Measurements from ENCODE around the gene PITPNB.

The PITPNB gene

GRCh38 chr22:27875951-27876350, 43.1 kb downstream of the PITPNB start:
- Histone ChIP-seq H3K9ac (ENCODE audit: low read depth, low read length) (no peak overlapping the region), H3K4me1 (ENCODE audit: insufficient read depth, low read length) (no peaks in the 10 kb centered on the region), H3K27me3 (ENCODE audit: insufficient read depth, low read length, poor library complexity) (no peaks in the 10 kb centered on the region), H4K20me1 (ENCODE audit: insufficient read depth, low read length) (peaks cover 34% of the 10 kb centered on the region; the same call in 1 of the 2 replicates), H3K4me3 (ENCODE audit: low read depth in 1 of 2, low read length in 2 of 2) (no peak overlapping the region), H2AFZ (ENCODE audit: low read depth, low read length) (no peak overlapping the region), H3K36me3 (ENCODE audit: insufficient read depth, low read length) (peaks cover 70% of the 10 kb centered on the region), H3K27ac (ENCODE audit: low read length) (no peak overlapping the region), H3K79me2 (ENCODE audit: insufficient read depth, low read length) (peaks cover 69% of the 10 kb centered on the region), H3K9me3 (ENCODE audit: insufficient read depth, low read length, severe bottlenecking) (no peaks in the 10 kb centered on the region), H3K4me2 (ENCODE audit: insufficient read depth, low read length) (no peak overlapping the region)
- ATAC-seq (ENCODE audit: insufficient read depth, low read depth): no peak; the same call in 2 of the 3 replicates
- no peak for TF ChIP-seq EZH2 (IDR thresholded peaks at IDR 0.05; ENCODE audit: borderline replicate concordance, low read depth, low read length, severe bottlenecking)
- TF ChIP-seq, protein P1, sequence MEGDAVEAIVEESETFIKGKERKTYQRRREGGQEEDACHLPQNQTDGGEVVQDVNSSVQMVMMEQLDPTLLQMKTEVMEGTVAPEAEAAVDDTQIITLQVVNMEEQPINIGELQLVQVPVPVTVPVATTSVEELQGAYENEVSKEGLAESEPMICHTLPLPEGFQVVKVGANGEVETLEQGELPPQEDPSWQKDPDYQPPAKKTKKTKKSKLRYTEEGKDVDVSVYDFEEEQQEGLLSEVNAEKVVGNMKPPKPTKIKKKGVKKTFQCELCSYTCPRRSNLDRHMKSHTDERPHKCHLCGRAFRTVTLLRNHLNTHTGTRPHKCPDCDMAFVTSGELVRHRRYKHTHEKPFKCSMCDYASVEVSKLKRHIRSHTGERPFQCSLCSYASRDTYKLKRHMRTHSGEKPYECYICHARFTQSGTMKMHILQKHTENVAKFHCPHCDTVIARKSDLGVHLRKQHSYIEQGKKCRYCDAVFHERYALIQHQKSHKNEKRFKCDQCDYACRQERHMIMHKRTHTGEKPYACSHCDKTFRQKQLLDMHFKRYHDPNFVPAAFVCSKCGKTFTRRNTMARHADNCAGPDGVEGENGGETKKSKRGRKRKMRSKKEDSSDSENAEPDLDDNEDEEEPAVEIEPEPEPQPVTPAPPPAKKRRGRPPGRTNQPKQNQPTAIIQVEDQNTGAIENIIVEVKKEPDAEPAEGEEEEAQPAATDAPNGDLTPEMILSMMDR (IDR thresholded peaks at IDR 0.05; ENCODE audit: borderline replicate concordance, extremely low read depth, low read length, poor library complexity, severe bottlenecking): no peak
- peak; percentile 10 for DNase-seq

- H3K36me3 ChIP-seq (ENCODE audit: insufficient read depth, low read length): peaks cover 82% of the 10 kb centered on the region
- no peak for DNase-seq
- H2AFZ ChIP-seq (ENCODE audit: low read depth, low read length): no peak overlapping the region
- no peak overlapping the region for H3K9ac ChIP-seq (ENCODE audit: low read depth, low read length)
- no peak overlapping the region for H3K4me3 ChIP-seq (ENCODE audit: low read depth in 1 of 2, low read length in 2 of 2)
- TF ChIP-seq, protein P1 (IDR thresholded peaks at IDR 0.05; ENCODE audit: borderline replicate concordance, extremely low read depth, low read length, poor library complexity, severe bottlenecking): no peak
- TF ChIP-seq EZH2 (IDR thresholded peaks at IDR 0.05; ENCODE audit: borderline replicate concordance, low read depth, low read length, severe bottlenecking): no peak
- H3K27ac ChIP-seq (ENCODE audit: low read length): no peak overlapping the region
- H3K4me1 ChIP-seq (ENCODE audit: insufficient read depth, low read length): no peaks in the 10 kb centered on the region
- no peaks in the 10 kb centered on the region for H3K9me3 ChIP-seq (ENCODE audit: insufficient read depth, low read length, severe bottlenecking)
- H3K4me2 ChIP-seq (ENCODE audit: insufficient read depth, low read length): no peak overlapping the region
- ATAC-seq (ENCODE audit: insufficient read depth, low read depth): no peak
- H4K20me1 ChIP-seq (ENCODE audit: insufficient read depth, low read length): peaks cover 40% of the 10 kb centered on the region; the same call in 1 of the 2 replicates
- no peaks in the 10 kb centered on the region for H3K27me3 ChIP-seq (ENCODE audit: insufficient read depth, low read length, poor library complexity)
- peaks cover 70% of the 10 kb centered on the region for H3K79me2 ChIP-seq (ENCODE audit: insufficient read depth, low read length)
Measured at GRCh38 chr22:27874764-27875163, 44.3 kb downstream of the PITPNB start.

DNA sequence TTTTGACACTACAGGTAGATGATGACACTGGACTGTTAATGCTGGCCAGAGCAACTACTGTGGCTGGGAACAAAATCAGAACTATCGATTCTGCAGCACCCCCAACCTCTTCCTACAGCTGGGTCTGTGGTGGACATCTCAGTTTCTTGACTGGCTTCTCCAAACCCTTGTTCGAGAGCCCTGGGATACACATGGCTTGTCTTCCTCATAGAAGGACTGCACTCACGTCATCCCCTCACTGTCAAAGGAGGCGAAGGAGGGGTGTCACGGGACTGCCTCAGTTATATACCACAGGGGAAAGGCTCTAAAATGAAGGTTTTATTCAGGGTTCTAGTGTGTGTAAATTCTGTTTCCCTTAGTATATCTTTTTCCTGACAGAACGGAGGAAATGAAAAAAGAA, 44.9 kb downstream of the PITPNB start:
- DNase-seq (no peak), ATAC-seq (ENCODE audit: insufficient read depth, low read depth) (no peak)
- no peak overlapping the region for H2AFZ ChIP-seq (ENCODE audit: low read depth, low read length)
- TF ChIP-seq EZH2 (IDR thresholded peaks at IDR 0.05; ENCODE audit: borderline replicate concordance, low read depth, low read length, severe bottlenecking): no peak
- TF ChIP-seq, protein P1 (IDR thresholded peaks at IDR 0.05; ENCODE audit: borderline replicate concordance, extremely low read depth, low read length, poor library complexity, severe bottlenecking): no peak
- H3K27ac ChIP-seq (ENCODE audit: low read length): no peak overlapping the region
- peaks cover 88% of the 10 kb centered on the region for H3K36me3 ChIP-seq (ENCODE audit: insufficient read depth, low read length)
- H3K4me1 ChIP-seq (ENCODE audit: insufficient read depth, low read length): no peaks in the 10 kb centered on the region
- no peak overlapping the region for H3K4me3 ChIP-seq (ENCODE audit: low read depth in 1 of 2, low read length in 2 of 2)
- peaks cover 39% of the 10 kb centered on the region; the same call in 1 of the 2 replicates for H4K20me1 ChIP-seq (ENCODE audit: insufficient read depth, low read length)
- no peaks in the 10 kb centered on the region for H3K9me3 ChIP-seq (ENCODE audit: insufficient read depth, low read length, severe bottlenecking)
- no peak overlapping the region for H3K9ac ChIP-seq (ENCODE audit: low read depth, low read length)
- peaks cover 70% of the 10 kb centered on the region for H3K79me2 ChIP-seq (ENCODE audit: insufficient read depth, low read length)
- no peaks in the 10 kb centered on the region for H3K27me3 ChIP-seq (ENCODE audit: insufficient read depth, low read length, poor library complexity)
- no peak overlapping the region for H3K4me2 ChIP-seq (ENCODE audit: insufficient read depth, low read length)

GRCh38 chr22:27873472-27873871, 45.6 kb downstream of the PITPNB start:
- Histone ChIP-seq H3K27me3 (ENCODE audit: insufficient read depth, low read length, poor library complexity) (no peaks in the 10 kb centered on the region), H3K27ac (ENCODE audit: low read length) (no peak overlapping the region), H4K20me1 (ENCODE audit: insufficient read depth, low read length) (peaks cover 40% of the 10 kb centered on the region; the same call in 1 of the 2 replicates), H3K9me3 (ENCODE audit: insufficient read depth, low read length, severe bottlenecking) (no peaks in the 10 kb centered on the region), H3K4me1 (ENCODE audit: insufficient read depth, low read length) (no peaks in the 10 kb centered on the region), H2AFZ (ENCODE audit: low read depth, low read length) (no peak overlapping the region), H3K9ac (ENCODE audit: low read depth, low read length) (no peak overlapping the region), H3K4me2 (ENCODE audit: insufficient read depth, low read length) (no peak overlapping the region), H3K4me3 (ENCODE audit: low read depth in 1 of 2, low read length in 2 of 2) (no peak overlapping the region), H3K79me2 (ENCODE audit: insufficient read depth, low read length) (peaks cover 68% of the 10 kb centered on the region), H3K36me3 (ENCODE audit: insufficient read depth, low read length) (peaks cover 93% of the 10 kb centered on the region)
- no peak for DNase-seq
- TF ChIP-seq EZH2 (IDR thresholded peaks at IDR 0.05; ENCODE audit: borderline replicate concordance, low read depth, low read length, severe bottlenecking): no peak
- TF ChIP-seq, protein P1 (IDR thresholded peaks at IDR 0.05; ENCODE audit: borderline replicate concordance, extremely low read depth, low read length, poor library complexity, severe bottlenecking): no peak
- no peak for ATAC-seq (ENCODE audit: insufficient read depth, low read depth)

Measured in DND-41 (cell line).